Subcutaneous abdominal adipose tissue (tissue), 5 donors: ENCODE measurements around the gene TMEM187.

Experiments used
- H3K27ac ChIP-seq: one replicate; pipeline ENCODE4 v1.7.0; 2013; ENCODE audit warnings: low read depth, mild to moderate bottlenecking, inconsistent platforms, low read length, moderate library complexity
- H3K27me3 ChIP-seq, 5 donors: one replicate each; pipeline ENCODE4 v1.7.0; 2013; ENCODE audit warnings: low read length in 5 of 5, inconsistent platforms in 1 of 5; ENCODE audit not compliant: control insufficient read depth in 5 of 5, insufficient read depth in 4 of 5
- H3K36me3 ChIP-seq, 5 donors: one replicate each; pipeline ENCODE4 v1.7.0; 2013; ENCODE audit warnings: low read length in 5 of 5; ENCODE audit not compliant: control insufficient read depth in 5 of 5, insufficient read depth in 5 of 5
- H3K4me1 ChIP-seq, 5 donors: one replicate each; pipeline ENCODE4 v1.7.0; 2013; ENCODE audit warnings: low read length in 5 of 5, mild to moderate bottlenecking in 3 of 5, moderate library complexity in 1 of 5; ENCODE audit not compliant: control insufficient read depth in 5 of 5, insufficient read depth in 5 of 5
- H3K4me3 ChIP-seq, 5 donors: one replicate each; pipeline ENCODE4 v1.7.0; 2013; ENCODE audit warnings: low read length in 5 of 5, low read depth in 1 of 5
- H3K9ac ChIP-seq, 5 donors: one replicate each; pipeline ENCODE4 v1.7.0; 2013; ENCODE audit warnings: low read length in 5 of 5, mild to moderate bottlenecking in 4 of 5, moderate library complexity in 3 of 5
- H3K9me3 ChIP-seq, 5 donors: one replicate each; pipeline ENCODE4 v1.7.0; 2013; ENCODE audit warnings: low read length in 5 of 5; ENCODE audit not compliant: control insufficient read depth in 5 of 5
- donor health status: healthy.
- donor health status: healthy.
- donor health status: healthy.
- donor health status: healthy.
- donor health status: healthy.

TMEM187 gene

DNA sequence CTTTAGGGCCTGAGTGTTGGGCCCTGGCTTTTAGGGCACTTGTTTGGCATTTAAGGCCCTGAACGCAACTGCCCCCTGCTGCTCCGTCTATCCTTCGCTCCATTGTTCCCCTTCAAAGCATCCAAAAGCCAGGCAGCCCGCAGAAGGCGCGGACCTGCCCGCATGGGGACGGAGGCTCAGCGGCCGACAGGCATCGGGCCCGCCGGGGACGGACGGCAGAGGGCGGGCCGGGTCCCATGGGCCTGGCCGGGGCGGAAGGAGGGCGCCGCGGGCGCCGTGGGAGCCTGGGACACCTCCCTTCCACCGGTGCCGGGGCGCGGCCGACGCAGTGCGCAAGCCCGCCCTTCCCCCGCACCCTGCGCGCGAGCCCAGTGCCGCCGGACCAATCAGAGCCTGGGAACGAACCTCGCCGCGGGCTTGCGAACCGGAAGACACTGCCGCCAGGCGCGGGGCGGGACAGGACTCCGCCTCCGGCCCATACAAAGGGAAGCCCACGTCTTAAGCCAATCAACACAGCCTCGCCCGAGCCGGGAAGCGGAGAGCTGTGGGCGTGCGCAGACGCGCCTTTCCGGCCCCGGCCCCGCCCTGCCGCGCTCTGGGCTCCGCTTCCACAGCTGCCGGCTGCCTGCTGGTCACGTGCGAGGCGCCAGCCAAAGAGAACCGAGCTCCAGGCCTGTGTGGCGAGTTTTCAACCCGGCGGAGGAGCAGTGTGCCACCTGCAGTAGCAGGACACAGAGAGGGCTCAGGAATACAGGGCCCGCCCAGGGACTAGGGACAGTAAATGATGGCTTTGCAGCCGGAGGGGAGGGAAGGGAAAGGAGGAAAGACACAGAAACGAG is 44.4 kb upstream of the TMEM187 start:
- H3K36me3 ChIP-seq, result peaks cover 0 to 32% (median 23%) of the 10 kb centered on the region in 5 donors
- H3K27me3 ChIP-seq, result peaks cover 7 to 19% (median 10%) of the 10 kb centered on the region in 5 donors
- H3K4me1 ChIP-seq, result peaks cover 4 to 61% (median 53%) of the 10 kb centered on the region in 5 donors
- H3K9me3 ChIP-seq, result no peaks in the 10 kb centered on the region
- peak overlapping the region; percentile 69 for H3K27ac ChIP-seq
- peak overlapping the region; percentile 61 to 76 (median 71) for H3K4me3 ChIP-seq
- peak overlapping the region in 4 of 5 donors; percentile 59 to 74 (median 66) for H3K9ac ChIP-seq

DNA sequence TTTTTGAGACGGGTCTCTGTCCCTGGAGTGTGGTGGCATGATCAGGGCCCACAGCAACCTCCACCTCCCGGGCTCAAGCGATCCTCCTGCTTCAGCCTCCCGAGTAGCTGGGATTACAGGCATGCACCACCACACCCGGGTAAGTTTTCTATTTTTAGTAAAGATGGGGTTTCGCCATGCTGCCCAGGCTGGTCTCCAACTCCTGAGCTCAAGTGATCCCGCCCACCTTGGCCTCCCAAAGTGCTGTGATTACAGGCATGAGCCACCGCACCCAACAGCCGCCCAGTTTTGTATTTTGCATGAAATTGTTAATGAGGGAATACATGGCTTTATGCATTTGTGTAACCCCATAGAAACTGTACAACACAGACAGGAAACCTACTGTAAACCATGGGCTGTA is 43.7 kb upstream of the TMEM187 start:
- Histone ChIP-seq H3K4me1 (peaks cover 3 to 61% (median 54%) of the 10 kb centered on the region in 5 donors), H3K27ac (no peak overlapping the region), H3K9me3 (no peaks in the 10 kb centered on the region), H3K4me3 (peak overlapping the region in 2 of 5 donors; percentile 14 to 48), H3K36me3 (peaks cover 0 to 32% (median 23%) of the 10 kb centered on the region in 5 donors), H3K9ac (no peak overlapping the region), H3K27me3 (peaks cover 4 to 17% (median 10%) of the 10 kb centered on the region in 5 donors)

DNA sequence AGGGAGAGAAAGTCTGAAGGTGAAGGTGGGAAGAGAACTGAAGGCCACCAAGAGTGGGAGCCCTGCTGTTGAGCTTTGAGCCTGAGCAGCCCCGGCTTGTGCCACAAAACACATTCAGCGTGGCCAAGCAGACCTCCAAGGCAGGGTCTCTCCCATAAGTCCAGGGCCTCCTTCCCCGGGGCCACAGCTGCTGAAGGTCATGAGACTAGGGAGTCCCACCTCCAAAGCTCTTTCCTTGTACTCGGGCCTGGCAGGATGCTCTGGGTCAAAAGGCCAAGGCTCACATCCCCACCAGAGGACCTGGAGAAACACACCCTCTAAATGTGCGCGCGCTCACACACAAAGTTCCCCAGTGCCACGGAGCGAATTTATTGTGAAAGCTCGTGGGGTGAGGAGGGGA is 43.0 kb upstream of the TMEM187 start:
- Histone ChIP-seq H3K9me3 (no peaks in the 10 kb centered on the region), H3K36me3 (peaks cover 0 to 32% (median 23%) of the 10 kb centered on the region in 5 donors), H3K27ac (no peak overlapping the region), H3K4me1 (peaks cover 3 to 60% (median 53%) of the 10 kb centered on the region in 5 donors), H3K4me3 (no peak overlapping the region), H3K27me3 (peaks cover 4 to 15% (median 10%) of the 10 kb centered on the region in 5 donors), H3K9ac (no peak overlapping the region)

DNA sequence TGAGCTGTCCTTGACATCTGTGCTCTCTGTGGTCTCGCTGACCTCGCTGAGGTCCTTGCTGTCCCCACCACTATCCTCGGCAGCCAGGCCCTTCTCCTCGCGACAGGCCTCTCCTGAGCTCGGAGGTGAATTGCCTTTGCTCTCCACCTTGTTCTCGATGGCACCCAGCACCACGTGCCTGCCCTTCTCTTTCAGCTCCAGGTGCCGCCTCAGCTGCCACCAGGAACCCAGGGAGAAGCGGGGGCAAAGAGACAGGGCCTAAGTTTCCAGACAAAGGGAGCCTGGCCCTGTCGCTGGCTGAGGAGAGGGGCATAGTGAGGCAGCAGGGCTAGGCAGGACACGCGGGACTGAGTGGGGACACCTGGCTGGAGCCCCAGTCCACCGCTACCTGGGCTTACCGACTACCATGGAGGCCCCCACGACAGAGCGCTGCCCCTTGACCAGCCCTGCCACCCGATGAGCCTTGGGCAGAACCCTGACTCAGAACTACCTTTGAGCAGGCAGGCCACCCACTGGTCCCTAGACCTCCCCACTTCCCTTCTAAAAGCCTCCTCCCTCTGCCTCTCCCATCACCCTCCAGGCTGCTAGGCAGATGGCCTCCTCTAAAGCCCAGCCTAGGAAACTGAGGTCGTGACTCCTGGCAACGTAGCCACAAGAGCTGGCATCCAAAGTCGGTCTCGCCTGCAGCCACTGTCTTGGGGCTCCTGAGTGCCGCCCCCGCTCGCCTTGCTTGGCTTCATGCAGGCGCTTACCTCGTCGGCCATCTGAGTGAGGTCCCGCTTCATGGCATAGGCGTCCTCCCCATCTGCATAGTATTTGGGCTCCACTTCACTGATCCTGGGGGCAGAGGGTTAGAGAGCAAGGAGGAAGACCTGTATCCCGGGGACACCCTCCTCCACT is 42.3 kb upstream of the TMEM187 start:
- Histone ChIP-seq H3K36me3 (peaks cover 0 to 32% (median 23%) of the 10 kb centered on the region in 5 donors), H3K9me3 (no peaks in the 10 kb centered on the region), H3K4me3 (no peak overlapping the region), H3K4me1 (peaks cover 3 to 55% (median 47%) of the 10 kb centered on the region in 5 donors), H3K9ac (no peak overlapping the region), H3K27me3 (peaks cover 3 to 15% (median 9%) of the 10 kb centered on the region in 5 donors), H3K27ac (no peak overlapping the region)

DNA sequence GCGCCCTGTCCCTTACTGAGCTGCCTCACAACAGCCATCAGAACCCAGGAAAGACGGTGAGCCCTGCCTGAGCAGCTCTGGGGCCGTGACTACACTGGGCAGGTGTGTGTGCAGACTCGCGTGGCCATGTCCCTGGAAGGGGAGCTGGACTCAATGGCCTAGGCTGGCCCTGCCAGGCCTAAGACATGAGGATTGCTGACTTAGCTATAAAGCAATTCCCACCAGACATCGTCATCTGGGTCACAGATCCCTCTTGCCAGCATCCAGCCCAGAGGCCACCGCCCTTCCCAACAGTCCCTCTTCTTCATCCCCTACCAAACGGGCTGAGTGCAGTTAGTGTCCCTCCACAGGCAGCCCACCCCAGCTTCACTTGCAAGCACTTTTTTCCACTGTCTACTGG is 41.4 kb upstream of the TMEM187 start:
- H3K4me1 ChIP-seq, result peaks cover 3 to 51% (median 45%) of the 10 kb centered on the region in 5 donors
- no peak overlapping the region for H3K4me3 ChIP-seq
- H3K27ac ChIP-seq, result no peak overlapping the region
- H3K9me3 ChIP-seq, result no peaks in the 10 kb centered on the region
- H3K36me3 ChIP-seq, result peaks cover 0 to 32% (median 23%) of the 10 kb centered on the region in 5 donors
- peak overlapping the region in 1 of 5 donors; percentile 44 for H3K9ac ChIP-seq
- peaks cover 0 to 13% (median 6%) of the 10 kb centered on the region in 5 donors for H3K27me3 ChIP-seq

DNA sequence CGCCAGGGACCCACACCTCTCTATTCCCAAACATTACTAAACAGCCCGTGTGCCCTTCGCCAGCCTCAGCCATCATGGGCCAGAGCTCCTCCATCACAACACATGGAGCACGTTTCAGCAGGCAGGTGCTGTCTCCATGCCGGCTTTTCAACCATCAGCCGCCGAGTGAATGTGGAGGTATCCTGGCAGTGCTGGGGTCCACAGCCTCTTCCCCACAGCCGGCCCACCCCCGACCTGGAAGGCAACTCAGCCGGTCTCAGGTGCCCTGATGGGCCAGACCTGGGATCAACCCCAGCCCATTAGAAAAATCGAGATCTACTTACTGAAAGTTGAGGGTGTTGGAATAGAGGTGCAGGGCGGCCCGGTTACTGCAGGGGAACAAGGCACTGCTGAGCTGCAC is 40.8 kb upstream of the TMEM187 start:
- Histone ChIP-seq H3K36me3 (peaks cover 0 to 32% (median 23%) of the 10 kb centered on the region in 5 donors), H3K4me1 (peaks cover 3 to 45% (median 40%) of the 10 kb centered on the region in 5 donors), H3K27me3 (peaks cover 0 to 9% (median 0%) of the 10 kb centered on the region in 5 donors), H3K27ac (no peak overlapping the region), H3K4me3 (no peak overlapping the region), H3K9ac (no peak overlapping the region), H3K9me3 (no peaks in the 10 kb centered on the region)

DNA sequence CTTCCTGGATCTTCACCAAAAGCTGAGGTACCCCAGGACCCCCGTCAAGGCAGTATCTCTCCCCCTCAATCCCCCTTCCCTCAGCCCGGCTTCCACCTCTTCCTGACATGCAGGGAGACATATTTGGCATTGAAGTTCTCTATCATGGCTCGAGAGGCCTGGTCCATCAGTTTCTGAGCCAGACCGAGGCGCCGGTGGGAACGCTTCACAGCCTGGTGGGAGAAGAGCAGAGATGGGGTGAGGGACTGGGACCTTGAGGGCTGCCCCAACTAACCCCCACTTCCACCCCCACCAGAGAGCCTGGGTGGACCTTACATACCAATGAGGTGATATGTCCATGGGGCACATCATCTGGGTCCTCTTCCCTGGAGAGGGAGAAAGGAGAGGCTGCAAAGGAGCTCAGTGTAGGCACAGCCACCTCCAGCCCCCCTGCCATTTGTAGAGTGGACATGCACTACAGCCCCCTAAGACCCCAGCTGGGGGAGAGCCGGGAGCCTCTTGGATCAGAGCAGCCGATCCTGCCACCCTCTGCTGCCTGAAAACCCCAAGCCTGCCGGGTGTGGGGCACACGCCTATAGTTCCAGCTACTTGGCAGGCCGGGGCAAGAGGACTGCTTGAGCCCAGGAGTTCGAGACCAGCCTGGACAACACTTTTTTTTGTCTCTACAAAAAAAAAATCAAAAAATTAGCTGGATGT is 40.2 kb upstream of the TMEM187 start:
- H3K4me1 ChIP-seq, result peaks cover 3 to 39% (median 33%) of the 10 kb centered on the region in 5 donors
- peaks cover 0 to 8% (median 0%) of the 10 kb centered on the region in 5 donors for H3K27me3 ChIP-seq
- H3K27ac ChIP-seq, result no peak overlapping the region
- H3K4me3 ChIP-seq, result no peak overlapping the region
- H3K9ac ChIP-seq, result no peak overlapping the region
- no peaks in the 10 kb centered on the region for H3K9me3 ChIP-seq
- peaks cover 0 to 32% (median 23%) of the 10 kb centered on the region in 5 donors for H3K36me3 ChIP-seq

DNA sequence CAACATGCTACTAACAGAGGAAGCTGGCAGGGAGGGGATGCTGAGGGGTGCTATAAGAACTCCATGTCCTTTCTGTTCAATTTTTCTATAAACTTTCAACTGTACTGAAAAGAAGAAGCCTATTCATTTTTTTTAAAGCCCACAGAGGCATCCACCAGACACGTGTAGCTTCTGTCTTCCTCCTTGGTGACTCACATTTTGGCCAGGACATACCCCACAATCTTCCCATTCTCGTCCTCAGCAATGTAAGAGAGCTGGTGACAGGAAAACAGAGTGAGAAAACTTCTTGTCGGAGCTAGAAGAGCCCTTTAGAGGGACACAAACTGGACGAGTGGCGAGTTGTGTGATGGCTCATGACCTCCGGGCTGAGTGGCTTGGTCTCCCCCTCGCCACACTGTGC is 38.8 kb upstream of the TMEM187 start:
- H3K27ac ChIP-seq, result no peak overlapping the region
- peaks cover 0 to 29% (median 24%) of the 10 kb centered on the region in 5 donors for H3K4me1 ChIP-seq
- peak overlapping the region; percentile 26 to 84 (median 52) for H3K9ac ChIP-seq
- peaks cover 0 to 32% (median 23%) of the 10 kb centered on the region in 5 donors for H3K36me3 ChIP-seq
- H3K9me3 ChIP-seq, result no peaks in the 10 kb centered on the region
- peak overlapping the region; percentile 66 to 82 (median 77) for H3K4me3 ChIP-seq
- H3K27me3 ChIP-seq, result peaks cover 0 to 12% (median 0%) of the 10 kb centered on the region in 5 donors

DNA sequence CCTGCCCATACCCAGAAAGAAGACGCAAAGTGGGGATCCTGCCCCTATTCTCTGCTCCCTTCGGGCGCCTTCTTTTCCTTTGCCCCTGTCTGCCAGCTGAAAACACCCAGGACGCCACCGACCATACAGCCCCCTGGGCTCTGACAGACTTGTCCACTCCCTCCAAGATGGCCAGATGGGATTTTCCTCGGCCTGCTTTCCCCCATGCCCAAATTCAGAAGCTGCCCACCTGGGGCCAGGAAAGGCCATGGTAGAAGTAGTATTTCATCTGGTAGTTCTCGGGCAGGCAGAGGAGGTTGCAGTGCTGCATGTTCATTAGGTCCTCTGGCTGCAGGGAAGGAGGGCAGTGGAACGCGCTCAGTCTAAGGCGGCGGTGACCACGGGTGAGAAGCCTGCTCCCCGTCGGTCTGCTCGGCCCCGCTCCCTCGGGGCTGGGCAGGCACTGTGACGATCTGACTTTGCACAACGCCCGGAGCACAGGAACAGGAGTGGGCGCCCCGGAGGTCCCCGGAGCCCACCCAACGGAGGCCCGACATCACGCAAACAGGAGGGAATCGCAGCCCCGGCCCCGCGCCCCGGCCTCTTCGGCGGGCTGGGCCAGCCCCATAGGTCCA is 38.3 kb upstream of the TMEM187 start:
- H3K27ac ChIP-seq, result no peak overlapping the region
- H3K9ac ChIP-seq, result peak overlapping the region; percentile 26 to 84 (median 74)

More for the DNA sequence above, 38.3 kb upstream of the TMEM187 start:
- H3K36me3 ChIP-seq, result peaks cover 0 to 32% (median 23%) of the 10 kb centered on the region in 5 donors
- no peaks in the 10 kb centered on the region for H3K9me3 ChIP-seq
- peak overlapping the region; percentile 66 to 82 (median 77) for H3K4me3 ChIP-seq
- H3K27me3 ChIP-seq, result peaks cover 0 to 12% (median 0%) of the 10 kb centered on the region in 5 donors
- peaks cover 0 to 24% (median 19%) of the 10 kb centered on the region in 5 donors for H3K4me1 ChIP-seq
